IPS-NIHi11 (cell line): ENCODE data around the gene SLC9A8.
A peak's percentile ranks its signal among the peaks of the same experiment; 100 is the strongest.

ENCODE experiments used
- DNase-seq: peaks from one replicate; pipeline ENCODE4 v3.0.0; 2012; ENCODE audit warnings: mixed read lengths, low spot score

SLC9A8 gene

DNA sequence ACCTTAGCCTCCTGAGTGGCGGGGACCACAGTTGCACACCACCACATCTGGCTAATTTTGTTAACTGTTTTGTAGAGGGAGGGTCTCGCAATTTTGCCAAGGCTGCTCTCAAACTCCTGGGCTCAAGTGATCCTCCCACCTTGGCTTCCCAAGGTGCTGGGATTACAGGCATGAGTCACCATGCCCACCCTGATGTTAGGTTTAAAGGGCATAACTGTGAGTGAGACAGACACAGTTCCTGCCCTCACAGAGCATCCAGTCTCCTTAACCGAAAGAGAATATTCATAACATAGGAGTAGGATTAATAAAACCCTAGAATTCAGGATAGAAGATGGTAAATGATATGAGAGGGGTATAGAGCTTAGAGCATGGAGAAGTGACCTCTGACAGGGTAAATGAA is 105.8 kb downstream of the SLC9A8 start:
- no peak for DNase-seq

DNA sequence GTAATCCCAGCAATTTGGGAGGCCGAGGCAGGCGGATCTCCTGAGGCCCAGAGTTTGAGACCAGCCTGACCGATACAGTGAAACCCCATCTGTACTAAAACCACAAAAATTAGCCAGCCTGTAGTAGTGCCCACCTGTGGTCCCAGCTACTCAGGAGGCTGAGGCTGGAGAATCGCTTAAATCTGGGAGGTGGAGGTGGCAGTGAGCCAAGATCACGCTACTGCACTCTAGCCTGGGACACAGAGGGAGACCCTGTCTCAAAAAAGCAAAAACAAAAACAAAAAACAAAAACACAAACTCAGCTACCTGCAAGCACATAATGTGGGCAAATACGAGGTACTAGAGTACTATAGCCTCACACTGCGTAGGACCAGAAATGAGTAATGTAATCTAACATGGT is 106.4 kb downstream of the SLC9A8 start:
- no peak for DNase-seq

DNA sequence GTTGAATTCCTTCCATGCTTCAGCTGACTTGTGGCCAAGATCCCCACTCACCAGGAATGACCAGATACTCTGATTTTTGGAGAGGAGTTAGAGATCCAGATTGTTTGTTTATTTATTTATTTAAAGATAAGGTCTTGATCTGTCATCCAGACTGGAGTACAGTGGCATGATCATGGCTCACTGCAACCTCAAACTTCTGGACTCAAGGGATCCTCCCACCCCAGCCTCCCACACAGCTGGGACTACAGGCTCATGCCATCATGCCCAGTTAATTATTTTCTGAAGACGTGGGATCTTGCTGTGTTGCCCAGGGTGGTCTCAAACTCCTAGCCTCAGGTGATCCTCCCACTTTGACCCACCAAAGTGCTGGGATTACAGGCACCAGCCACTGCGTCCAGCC is 106.8 kb downstream of the SLC9A8 start:
- no peak for DNase-seq

DNA sequence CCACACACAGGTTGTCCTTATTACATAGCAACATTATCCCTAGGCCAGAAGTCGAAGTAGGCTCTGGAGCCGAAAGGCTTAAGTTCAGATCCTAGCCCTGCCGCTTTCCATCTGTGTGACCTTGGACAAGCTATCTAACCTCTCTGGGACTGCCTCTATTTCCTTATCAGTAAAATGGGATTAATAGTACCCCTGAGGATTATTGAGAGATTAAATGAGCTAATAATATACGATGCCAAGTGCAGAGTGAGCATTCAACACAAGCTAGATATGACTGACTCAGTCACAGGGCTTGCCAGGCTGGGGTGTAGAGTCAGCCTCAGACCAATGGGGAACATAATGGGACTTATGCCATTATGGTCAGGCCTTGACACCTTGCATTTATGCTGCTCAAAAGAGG is 111.6 kb downstream of the SLC9A8 start:
- no peak for DNase-seq

DNA sequence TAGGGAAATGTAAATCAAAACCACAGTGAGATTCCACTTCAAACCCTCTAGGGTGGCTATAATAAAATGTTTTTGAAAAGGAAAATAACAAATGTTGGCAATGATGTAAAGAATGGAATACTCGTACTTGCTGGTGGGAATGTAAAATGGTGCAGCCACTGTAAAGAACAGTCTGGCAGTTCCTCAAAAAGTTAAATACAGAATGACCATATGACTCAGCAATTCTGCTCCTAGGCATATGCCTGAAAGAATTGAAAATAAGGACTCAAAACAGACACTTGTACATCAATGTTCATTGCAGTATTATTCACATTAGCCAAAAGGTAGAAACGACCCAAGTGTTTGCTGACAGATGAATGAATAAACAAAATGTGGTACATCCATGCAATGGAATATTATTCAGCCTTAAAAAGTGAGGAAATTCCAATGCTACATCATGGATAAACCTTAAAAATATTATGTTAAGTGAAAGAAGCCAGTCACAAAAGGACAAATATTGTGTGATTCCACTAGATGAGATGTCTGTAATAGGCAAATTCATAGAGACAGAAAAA is 113.3 kb downstream of the SLC9A8 start:
- DNase-seq: no peak

DNA sequence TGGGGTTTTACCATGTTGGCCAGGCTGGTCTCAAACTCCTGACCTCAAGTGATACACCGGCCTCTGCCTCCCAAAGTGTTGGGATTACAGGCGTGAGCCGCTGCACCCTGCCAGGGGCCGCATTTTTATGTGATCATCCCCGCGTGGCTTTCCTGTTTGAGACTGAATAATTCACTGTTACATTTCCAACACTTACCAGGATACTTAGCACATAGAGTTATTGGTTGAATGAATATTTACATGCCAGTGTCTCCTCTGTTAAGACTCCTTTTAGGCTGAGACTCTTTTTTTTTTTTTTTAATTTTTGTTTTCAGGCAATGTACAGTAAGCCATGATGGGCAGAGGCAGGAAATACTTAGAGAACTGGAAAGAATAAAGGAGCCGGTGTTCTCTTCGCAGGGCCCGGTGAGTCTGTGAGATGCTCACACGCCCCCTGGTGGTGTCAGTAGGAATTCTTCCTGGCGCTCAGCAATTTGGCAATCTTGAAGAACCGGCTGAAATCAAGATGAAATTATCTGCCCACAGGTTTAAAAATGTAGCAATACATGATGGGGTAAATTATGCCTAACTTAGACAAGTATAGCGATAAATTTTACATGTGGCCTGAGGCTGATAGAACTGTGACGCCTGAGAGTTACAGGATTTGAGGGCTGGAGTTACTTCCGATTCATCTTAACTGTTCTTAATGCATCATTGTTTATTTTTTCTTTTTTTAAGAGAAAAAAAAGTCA is 115.9 kb downstream of the SLC9A8 start:
- peak; percentile 85 for DNase-seq

DNA sequence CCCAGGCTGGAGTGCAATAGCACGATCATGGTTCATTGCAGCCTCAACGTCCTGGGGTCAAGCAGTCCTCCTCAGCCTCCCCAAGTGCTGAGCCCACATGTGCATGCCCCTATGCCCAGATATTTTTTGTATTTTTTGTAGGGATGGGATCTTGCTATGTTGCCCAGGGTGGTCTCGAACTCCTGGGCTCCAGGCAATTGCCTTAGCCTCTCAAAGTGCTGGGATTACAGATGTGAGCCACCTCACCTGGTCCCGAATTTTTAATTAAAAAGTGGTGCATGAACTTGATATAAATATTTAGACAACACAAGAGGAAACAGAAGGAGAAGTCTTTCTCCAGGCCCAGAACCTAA is 116.5 kb downstream of the SLC9A8 start:
- DNase-seq: no peak

DNA sequence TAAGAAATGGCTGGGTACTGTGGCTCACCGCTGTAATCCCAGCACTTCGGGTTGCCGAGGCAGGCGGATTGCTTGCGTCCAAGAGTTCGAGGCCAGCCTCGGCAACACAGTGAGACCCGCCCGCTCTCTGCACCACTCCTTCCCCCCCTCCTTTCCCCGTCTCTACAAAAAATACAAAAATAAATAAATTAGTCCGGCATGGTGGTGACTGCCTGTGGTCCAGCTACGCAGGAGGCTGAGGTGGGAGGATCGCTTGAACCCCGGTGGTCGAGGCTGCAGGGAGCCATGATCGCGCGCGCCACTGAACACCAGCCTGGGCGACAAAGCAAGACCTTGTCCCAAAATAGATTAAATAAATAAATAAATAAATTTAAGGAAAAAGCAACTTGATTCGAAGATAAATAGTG is 123.1 kb downstream of the SLC9A8 start:
- DNase-seq: no peak

DNA sequence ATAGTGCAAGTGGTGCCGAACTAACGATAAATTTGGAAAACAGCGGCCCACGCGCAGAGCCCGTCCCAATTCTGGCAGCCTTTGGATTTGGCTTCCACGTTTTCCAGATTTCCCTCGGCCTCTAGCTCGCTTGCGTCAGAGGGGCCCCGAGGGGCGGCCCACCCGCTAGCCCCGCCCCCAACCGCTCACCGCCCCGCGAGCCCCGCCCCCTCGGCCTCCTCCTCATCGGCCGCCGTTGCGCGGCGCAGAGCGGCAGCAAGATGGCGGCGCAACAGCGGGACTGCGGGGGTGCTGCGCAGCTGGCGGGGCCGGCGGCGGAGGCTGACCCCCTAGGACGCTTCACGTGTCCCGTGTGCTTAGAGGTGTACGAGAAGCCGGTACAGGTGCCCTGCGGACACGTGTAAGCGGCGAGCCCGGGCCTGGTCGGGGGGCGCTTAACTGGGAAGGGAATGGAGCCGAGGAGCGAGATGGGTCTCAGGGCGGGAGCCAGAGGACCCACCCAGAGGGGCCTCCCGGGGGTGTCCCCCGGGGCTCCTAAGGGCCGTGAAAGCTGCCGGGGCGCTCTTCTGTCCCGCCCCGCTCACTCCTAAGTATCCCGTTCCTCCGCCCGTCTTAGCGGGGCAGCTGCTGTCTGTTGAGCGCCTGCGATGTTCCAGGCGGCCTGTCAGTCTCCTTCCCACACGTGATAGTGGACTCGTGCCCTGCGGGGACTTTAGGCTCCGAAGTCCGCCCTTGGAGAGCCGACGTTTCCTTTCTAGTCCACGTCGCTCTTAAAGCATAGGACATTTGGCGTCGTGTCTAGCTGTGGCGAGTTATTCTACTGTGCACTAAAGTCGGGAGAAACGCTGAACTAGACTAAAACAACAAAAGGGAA is 123.8 kb downstream of the SLC9A8 start, which contains the start of gene RNF114:
Gene RNF114 (plus strand): TSS at position 245 of the 874 bp plus-strand sequence. CDS start 16 bp downstream, at position 261.
- peak; percentile 99 for DNase-seq

DNA sequence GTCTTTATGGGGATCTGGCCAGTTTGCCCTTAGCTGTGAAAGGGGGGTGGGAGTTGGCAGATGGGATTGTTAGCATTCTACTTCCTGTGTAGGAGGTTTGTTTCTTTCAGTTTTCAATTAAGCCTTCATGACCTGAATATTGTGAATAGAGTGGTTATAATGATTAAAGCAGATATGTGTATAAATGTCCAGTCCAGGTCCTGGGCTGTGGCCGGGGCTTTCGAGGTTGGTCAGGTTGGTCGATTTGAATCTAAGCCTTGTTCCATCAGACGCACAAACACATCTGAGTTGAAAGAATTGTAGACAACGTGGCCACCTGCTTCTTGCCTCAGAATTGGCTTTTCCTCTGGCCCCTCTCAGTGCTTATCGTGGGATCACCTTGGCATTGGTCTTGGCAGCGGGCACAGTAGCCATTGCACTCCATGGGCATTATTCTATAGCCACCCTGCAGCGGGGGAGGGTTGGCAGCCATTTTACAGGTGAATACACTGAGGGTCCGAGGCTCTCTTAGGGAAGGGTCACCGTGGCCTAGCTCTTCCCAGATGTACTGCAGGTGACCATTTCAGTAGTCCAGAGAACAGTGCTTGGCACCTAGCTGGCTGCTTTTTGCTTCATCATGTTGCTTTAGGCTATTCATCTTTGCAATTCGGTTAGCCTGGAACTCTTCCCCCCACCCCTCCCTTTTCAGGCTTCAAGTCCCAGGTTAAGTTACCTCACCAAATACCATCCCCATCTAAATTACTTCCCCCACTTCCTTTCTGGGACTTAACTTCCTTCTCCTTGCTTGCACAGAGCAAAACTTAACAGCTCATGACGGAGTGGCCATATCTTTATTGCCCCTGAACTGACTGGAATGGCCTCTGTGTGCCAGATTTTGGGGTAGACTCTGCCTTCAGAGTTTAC is 124.7 kb downstream of the SLC9A8 start:
- no peak for DNase-seq

DNA sequence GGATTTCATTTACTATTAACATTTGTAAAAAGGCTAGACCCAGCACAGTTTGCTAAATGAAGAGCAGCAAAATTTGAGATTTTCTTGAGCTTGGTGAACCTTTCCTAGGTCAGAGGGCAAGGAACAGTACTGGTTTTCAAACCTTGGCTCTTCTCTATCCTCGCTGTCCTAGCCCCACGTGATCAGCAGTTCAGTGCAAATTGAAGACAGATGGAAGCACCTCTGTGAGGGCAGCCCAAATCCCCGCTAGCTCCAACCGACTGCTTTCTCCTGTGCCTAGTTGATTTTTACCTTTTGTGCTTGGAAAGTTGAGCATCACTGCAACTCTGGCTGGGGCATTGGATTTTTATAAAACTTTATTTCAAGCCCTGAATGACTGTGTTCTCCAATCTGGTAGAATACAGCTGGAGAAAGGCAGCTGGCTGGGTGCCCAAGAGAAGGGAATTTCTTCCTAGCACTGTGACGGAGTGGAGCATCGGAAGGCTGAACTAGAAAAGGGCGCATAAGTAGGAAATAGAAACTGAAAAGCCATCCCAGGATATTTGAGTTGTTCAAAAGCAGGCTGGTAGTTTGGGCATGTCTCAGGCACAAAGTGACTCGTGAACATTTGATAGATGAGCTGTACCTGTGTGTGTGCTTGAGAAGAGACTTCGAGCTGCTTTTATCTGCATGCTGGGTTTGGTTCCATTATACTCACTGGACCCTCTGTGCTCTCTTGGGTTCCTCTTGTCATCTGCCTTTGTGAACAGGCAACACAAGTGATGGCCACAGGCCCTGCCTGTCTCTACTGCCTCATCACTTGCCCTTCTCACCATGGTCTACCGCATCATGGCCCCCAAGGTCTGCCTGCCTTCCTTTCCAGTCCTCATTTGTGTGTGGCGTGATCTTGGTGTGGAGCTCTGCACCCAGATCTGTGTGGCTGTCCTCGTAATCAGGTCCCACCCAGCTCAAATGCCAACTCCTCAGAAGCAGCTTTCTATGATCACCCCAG is 125.8 kb downstream of the SLC9A8 start:
- DNase-seq: no peak

DNA sequence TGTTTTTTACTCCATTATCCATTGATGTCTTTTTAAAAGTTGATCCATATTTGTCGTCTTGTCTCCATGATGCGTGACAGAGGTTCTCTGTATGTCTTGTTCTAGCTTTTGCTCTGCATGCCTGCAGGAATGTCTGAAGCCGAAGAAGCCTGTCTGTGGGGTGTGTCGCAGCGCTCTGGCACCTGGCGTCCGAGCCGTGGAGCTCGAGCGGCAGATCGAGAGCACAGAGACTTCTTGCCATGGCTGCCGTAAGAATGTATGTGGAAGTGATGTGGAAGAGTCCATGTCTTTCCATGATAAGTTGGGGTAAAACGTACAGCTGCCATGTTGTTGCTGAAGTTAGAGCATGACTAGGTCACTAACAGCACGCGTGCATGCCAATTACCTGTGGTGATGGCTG is 128.8 kb downstream of the SLC9A8 start:
- DNase-seq: no peak
